ENCODE results near the gene NSMCE1.

DNA sequence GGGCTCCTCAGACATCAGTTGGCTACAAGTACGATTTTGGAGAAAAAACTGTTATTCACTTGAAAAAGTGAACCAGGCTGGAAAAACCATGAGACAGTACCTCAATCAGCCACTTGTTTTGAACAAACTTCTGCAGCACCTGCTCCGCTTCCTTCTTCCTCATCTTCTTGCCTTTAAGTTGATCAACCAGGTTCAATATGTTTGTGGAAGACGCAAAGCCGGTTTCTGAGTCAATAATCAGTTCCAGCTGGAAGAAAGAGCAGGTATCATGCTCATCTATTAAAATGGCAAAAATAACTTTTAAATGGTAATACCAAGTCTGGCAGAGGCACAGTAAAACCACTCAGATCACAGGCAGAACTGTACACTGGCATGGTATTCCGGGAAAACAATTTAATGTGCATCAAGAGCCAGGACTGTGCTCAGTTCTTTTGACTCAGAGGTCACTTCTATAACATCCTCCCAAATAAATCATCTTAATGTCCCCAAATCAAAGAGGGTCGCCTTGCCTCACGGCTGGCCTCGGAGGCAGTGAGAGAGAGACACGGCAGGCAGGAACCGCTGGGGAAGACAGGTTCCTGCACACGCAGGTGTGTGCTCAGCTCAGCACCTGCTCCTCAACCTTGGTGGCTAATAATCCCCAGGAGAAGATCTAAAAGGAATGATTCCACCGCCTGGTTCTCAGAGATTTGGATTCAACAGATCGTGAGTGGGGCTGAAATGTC, 35.5 kb downstream of the NSMCE1 start:
- TF ChIP-seq POLR2A (IDR thresholded peaks at IDR 0.05; ENCODE audit: low read length), result no peak
- no peak for TF ChIP-seq GATA1 (IDR thresholded peaks at IDR 0.05; ENCODE audit: low read depth, low read length)
